Measurements from ENCODE around the gene KCNJ11. TPM values are rescaled to one million over a fixed set of nuclear protein-coding genes. Genes with fewer than 3 reads are reported as not detected.
A peak's percentile ranks its signal among the peaks of the same experiment; 100 is the strongest.

The KCNJ11 gene
- total RNA-seq, 4 donors from 2014 or later: 103 to 182 (median 147) TPM

- intact Hi-C loops (cut with DNase I; ENCODE audit: low total_unique reads): loop anchor here (1.0 to 10.0 kb wide), 5 partner anchors 15 to 407 kb away; no protein-coding TSS in a partner anchor
- in situ Hi-C loops (cut with MboI; ENCODE audit: low sequenced_read_pairs in 4 of 4): loop anchor here in 2 of 4 donors (10.0 to 25.0 kb wide), 3 partner anchors 85 to 322 kb away; partner anchors contain the start of genes ABCC8 (in 1 of the 2) and MYOD1 (in 1 of the 2)
- ATAC-seq (no peak), DNase-seq (peak in 1 of 2 donors; percentile 23)
- H3K27me3 ChIP-seq: no peaks in the 10 kb centered on the region
- H3K27ac ChIP-seq: peak overlapping the region; percentile 90 to 98 (median 97)
- H3K36me3 ChIP-seq: peaks cover 0 to 8% of the 10 kb centered on the region in 2 donors
- TF ChIP-seq CTCF (IDR thresholded peaks at IDR 0.05 in 4 of 5, conservative IDR thresholded peaks at IDR 0.05 in 1 of 5) (no peak), POLR2A (IDR thresholded peaks at IDR 0.05) (no peak)
- no peaks in the 10 kb centered on the region for H3K9me3 ChIP-seq
- peak overlapping the region in 1 of 4 donors; percentile 72 for H3K4me3 ChIP-seq
- peaks cover 9 to 21% of the 10 kb centered on the region in 2 donors for H3K4me1 ChIP-seq
Measured at GRCh38 chr11:17389957-17390649, 1.6 kb upstream of the KCNJ11 start.

- DNase-seq (peak; percentile 81 to 94), ATAC-seq (peak; percentile 35 to 45)
- Histone ChIP-seq H3K4me1 (peaks cover 12 to 29% of the 10 kb centered on the region in 2 donors), H3K27me3 (no peaks in the 10 kb centered on the region), H3K36me3 (peaks cover 0 to 8% of the 10 kb centered on the region in 2 donors), H3K4me3 (peak overlapping the region; percentile 68 to 81 (median 76)), H3K9me3 (no peaks in the 10 kb centered on the region), H3K27ac (peak overlapping the region; percentile 90 to 98 (median 97))
- in situ Hi-C loops (cut with MboI; ENCODE audit: low sequenced_read_pairs in 4 of 4): loop anchor here in 2 of 4 donors (10.0 to 25.0 kb wide), 3 partner anchors 85 to 323 kb away; partner anchors contain the start of genes ABCC8 (in 1 of the 2) and MYOD1 (in 1 of the 2)
- intact Hi-C loops (cut with DNase I; ENCODE audit: low total_unique reads): loop anchor here (1.0 to 10.0 kb wide), 4 partner anchors 16 to 408 kb away; no protein-coding TSS in a partner anchor
- TF ChIP-seq CTCF (IDR thresholded peaks at IDR 0.05 in 4 of 5, conservative IDR thresholded peaks at IDR 0.05 in 1 of 5) (peak; percentile 39 to 85 (median 69)), POLR2A (IDR thresholded peaks at IDR 0.05) (peak in 1 of 2 donors; percentile 21)
Measured at GRCh38 chr11:17389211-17389956, 925 bp upstream of the KCNJ11 start.

- Histone ChIP-seq H3K4me3 (peak overlapping the region; percentile 68 to 81 (median 76)), H3K36me3 (peaks cover 0 to 8% of the 10 kb centered on the region in 2 donors), H3K4me1 (peaks cover 27 to 38% of the 10 kb centered on the region in 2 donors), H3K9me3 (no peaks in the 10 kb centered on the region), H3K27me3 (no peaks in the 10 kb centered on the region), H3K27ac (peak overlapping the region; percentile 90 to 98 (median 97))
- TF ChIP-seq POLR2A (IDR thresholded peaks at IDR 0.05): peak; percentile 12
- no peak for TF ChIP-seq CTCF (IDR thresholded peaks at IDR 0.05 in 4 of 5, conservative IDR thresholded peaks at IDR 0.05 in 1 of 5)
- in situ Hi-C loops (cut with MboI; ENCODE audit: low sequenced_read_pairs in 4 of 4): loop anchor here in 2 of 4 donors (10.0 to 25.0 kb wide), 3 partner anchors 87 to 324 kb away; partner anchors contain the start of genes ABCC8 (in 1 of the 2) and MYOD1 (in 1 of the 2)
- DNase-seq (peak; percentile 31 to 67), ATAC-seq (no peak)
- intact Hi-C loops (cut with DNase I; ENCODE audit: low total_unique reads): loop anchor here (2.0 to 10.0 kb wide), 4 partner anchors 34 to 409 kb away; partner anchors contain the start of gene MYOD1
Measured at GRCh38 chr11:17387811-17388210, 648 bp downstream of the KCNJ11 start.

GRCh38 chr11:17387254-17387653 lies 1.2 kb downstream of the KCNJ11 start:
- ATAC-seq (no peak), DNase-seq (no peak)
- no peaks in the 10 kb centered on the region for H3K27me3 ChIP-seq
- no peaks in the 10 kb centered on the region for H3K9me3 ChIP-seq
- peak overlapping the region; percentile 90 to 98 (median 97) for H3K27ac ChIP-seq
- intact Hi-C loops (cut with DNase I; ENCODE audit: low total_unique reads): loop anchor here (2.0 to 10.0 kb wide), 4 partner anchors 35 to 410 kb away; partner anchors contain the start of gene MYOD1
- H3K4me3 ChIP-seq: peak overlapping the region; percentile 68 to 81 (median 76)
- TF ChIP-seq POLR2A (IDR thresholded peaks at IDR 0.05) (no peak), CTCF (IDR thresholded peaks at IDR 0.05 in 4 of 5, conservative IDR thresholded peaks at IDR 0.05 in 1 of 5) (no peak)
- in situ Hi-C loops (cut with MboI; ENCODE audit: low sequenced_read_pairs in 4 of 4): loop anchor here in 2 of 4 donors (10.0 to 25.0 kb wide), 3 partner anchors 88 to 325 kb away; partner anchors contain the start of genes ABCC8 (in 1 of the 2) and MYOD1 (in 1 of the 2)
- H3K36me3 ChIP-seq: peaks cover 0 to 8% of the 10 kb centered on the region in 2 donors
- H3K4me1 ChIP-seq: peaks cover 31 to 38% of the 10 kb centered on the region in 2 donors
